Activated CD4-positive, alpha-beta memory T cell treated with anti-CD3 and anti-CD28 coated beads, Interleukin-2, amount 10 ng/mL, durations not matched to agents 7 days and 5 days (primary cell): Measurements from ENCODE around the gene MBP. TPM values are rescaled to one million over a fixed set of nuclear protein-coding genes. Genes with fewer than 3 reads are reported as not detected.
A peak's percentile ranks its signal among the peaks of the same experiment; 100 is the strongest.

ENCODE experiments used
- CTCF ChIA-PET: fragments of 350-600 bp; sonication (Branson Sonifier 250); formaldehyde crosslinking; loops from one replicate; lab custom pipeline; 2021; ENCODE audit warnings: antibody characterized with exemption, inconsistent platforms; lab: Charles Lee
- POLR2A ChIA-PET: fragments of 350-600 bp; sonication (Branson Sonifier 250); formaldehyde crosslinking; loops from one replicate; lab custom pipeline; 2021; ENCODE audit warnings: antibody characterized with exemption; lab: Charles Lee
- DNase-seq: peaks from one replicate; pipeline ENCODE4 v3.0.0-alpha.2; 2020
- H3K27ac Mint-ChIP-seq: one replicate; pipeline ENCODE4 v1.8.0; 2021; ENCODE audit warnings: mild to moderate bottlenecking, mixed read lengths
- H3K27me3 Mint-ChIP-seq: one replicate; pipeline ENCODE4 v1.8.0; 2021; ENCODE audit warnings: mixed read lengths
- H3K36me3 Mint-ChIP-seq: one replicate; pipeline ENCODE4 v1.8.0; 2021; ENCODE audit warnings: low read depth, mixed read lengths
- H3K4me1 Mint-ChIP-seq: one replicate; pipeline ENCODE4 v1.8.0; 2021; ENCODE audit warnings: mixed read lengths
- H3K4me3 Mint-ChIP-seq: one replicate; pipeline ENCODE4 v1.8.0; 2021; ENCODE audit warnings: mild to moderate bottlenecking, mixed read lengths
- H3K9me3 Mint-ChIP-seq: one replicate; pipeline ENCODE4 v1.8.0; 2021; ENCODE audit warnings: mixed read lengths
- total RNA-seq, 2 experiments: library from RNA; stranded (reverse); gene quantifications; one replicate each; pipeline ENCODE4 v1.2.3, GENCODE V29; 2021

Gene MBP
- total RNA-seq, 2 experiments from 2014 or later: 81.4 to 95.3 TPM

DNA sequence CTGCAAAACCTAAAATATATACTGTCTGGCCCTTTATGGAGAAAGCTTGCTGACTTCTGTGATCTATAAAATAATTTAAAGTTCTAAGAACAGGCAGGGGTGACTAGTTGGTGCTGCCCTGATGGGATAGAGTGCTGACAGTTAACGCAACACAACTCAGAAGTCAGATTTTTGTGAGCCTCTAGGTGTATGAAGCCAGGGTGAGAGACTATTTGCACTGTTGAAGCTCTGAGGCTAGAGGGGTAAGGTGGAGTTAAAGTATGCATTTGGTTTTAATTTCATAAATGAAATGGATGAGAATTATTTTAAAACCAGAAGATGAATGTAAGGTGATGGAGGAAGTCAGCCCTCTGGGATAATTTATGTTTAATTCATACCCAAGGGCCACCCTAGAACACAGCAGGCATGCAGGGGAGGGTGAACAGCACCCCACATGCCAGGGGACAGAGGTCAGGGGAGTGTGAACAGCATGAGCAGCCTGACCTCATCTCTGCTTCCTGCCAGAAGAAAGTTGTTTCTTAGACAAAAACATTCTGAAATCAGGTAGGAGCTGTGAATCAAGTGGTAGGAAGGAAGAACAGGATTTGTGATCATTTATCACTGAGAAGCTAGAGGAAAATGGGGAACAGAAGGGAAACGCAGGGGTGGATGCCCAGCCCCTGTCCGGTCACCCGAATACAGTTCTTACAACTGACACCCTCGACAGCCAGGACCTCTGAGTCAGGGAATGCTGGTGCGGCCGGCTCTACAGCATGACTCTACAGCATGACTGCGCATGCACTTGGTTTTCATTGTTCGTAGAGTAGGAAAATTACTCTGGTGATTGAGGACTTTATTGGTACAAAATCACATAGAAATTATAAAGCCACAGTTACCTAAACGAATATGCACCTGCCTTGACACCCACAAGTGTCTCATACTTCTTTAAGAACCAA, 93.1 kb downstream of the MBP start:
- POLR2A ChIA-PET: no interaction called here
- no peaks in the 10 kb centered on the region for H3K27me3 Mint-ChIP-seq
- H3K4me1 Mint-ChIP-seq: peaks cover 29% of the 10 kb centered on the region
- DNase-seq: no peak
- H3K9me3 Mint-ChIP-seq: no peaks in the 10 kb centered on the region
- H3K27ac Mint-ChIP-seq: peak overlapping the region; percentile 36
- H3K36me3 Mint-ChIP-seq: peaks cover 62% of the 10 kb centered on the region
- H3K4me3 Mint-ChIP-seq: no peak overlapping the region
- CTCF ChIA-PET: no interaction called here

DNA sequence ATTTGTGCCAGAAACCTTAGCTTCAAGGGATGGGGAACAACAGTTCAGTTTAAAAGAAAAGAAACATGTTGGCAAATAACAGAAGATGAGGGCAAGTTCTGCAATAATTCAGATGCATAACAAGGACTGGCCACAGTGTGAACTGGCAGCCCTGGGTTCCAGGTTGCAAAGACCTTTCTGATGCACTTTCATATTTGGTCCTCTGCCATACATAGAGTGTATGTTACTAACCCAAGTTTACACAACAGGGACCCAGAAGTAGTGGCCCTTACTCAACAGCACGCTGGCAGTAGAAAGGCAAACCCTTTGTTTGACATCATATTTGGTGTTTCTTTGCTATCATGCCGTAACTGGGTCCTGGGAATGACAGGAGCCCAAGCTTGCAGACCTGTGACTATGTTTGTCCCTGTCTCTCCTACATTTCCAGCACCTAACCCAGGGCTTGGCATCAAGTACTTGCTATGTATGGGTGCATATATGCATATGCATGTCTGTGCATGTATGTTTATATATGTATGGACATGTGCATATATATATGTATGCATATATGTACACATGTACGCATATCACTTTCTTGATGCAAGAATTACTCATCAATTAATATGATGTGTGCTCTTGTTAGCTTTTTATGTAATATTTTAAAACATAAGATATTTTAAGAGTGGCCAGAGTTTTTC, 94.3 kb downstream of the MBP start:
- DNase-seq: no peak
- CTCF ChIA-PET: no interaction called here
- H3K4me1 Mint-ChIP-seq: peaks cover 31% of the 10 kb centered on the region
- H3K9me3 Mint-ChIP-seq: no peaks in the 10 kb centered on the region
- POLR2A ChIA-PET: no interaction called here
- no peak overlapping the region for H3K4me3 Mint-ChIP-seq
- no peaks in the 10 kb centered on the region for H3K27me3 Mint-ChIP-seq
- H3K27ac Mint-ChIP-seq: no peak overlapping the region
- peaks cover 58% of the 10 kb centered on the region for H3K36me3 Mint-ChIP-seq

DNA sequence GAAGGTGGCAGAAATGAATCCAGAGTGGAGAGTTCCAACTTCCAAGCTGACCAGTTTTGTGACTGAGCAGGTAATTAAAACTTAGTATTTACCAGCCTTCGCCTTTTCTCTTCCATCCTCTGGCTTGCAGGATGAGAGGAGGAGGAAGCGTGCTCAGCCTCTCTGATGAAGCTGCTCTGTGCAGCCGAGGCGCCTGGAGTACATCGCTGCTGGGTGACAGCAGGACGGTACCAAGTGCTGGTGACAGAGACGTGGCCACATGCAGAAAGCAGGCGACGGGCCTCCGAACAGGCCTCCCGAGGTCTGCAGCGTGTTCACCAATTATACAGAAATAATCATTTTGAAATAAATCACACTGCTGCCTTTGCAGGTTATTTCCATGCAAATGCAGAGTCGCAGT, 95.0 kb downstream of the MBP start:
- ChIA-PET CTCF (no interaction called here), POLR2A (no interaction called here)
- no peaks in the 10 kb centered on the region for H3K27me3 Mint-ChIP-seq
- H3K9me3 Mint-ChIP-seq: no peaks in the 10 kb centered on the region
- no peak overlapping the region for H3K4me3 Mint-ChIP-seq
- peaks cover 32% of the 10 kb centered on the region for H3K4me1 Mint-ChIP-seq
- no peak for DNase-seq
- H3K27ac Mint-ChIP-seq: no peak overlapping the region
- peaks cover 52% of the 10 kb centered on the region for H3K36me3 Mint-ChIP-seq

DNA sequence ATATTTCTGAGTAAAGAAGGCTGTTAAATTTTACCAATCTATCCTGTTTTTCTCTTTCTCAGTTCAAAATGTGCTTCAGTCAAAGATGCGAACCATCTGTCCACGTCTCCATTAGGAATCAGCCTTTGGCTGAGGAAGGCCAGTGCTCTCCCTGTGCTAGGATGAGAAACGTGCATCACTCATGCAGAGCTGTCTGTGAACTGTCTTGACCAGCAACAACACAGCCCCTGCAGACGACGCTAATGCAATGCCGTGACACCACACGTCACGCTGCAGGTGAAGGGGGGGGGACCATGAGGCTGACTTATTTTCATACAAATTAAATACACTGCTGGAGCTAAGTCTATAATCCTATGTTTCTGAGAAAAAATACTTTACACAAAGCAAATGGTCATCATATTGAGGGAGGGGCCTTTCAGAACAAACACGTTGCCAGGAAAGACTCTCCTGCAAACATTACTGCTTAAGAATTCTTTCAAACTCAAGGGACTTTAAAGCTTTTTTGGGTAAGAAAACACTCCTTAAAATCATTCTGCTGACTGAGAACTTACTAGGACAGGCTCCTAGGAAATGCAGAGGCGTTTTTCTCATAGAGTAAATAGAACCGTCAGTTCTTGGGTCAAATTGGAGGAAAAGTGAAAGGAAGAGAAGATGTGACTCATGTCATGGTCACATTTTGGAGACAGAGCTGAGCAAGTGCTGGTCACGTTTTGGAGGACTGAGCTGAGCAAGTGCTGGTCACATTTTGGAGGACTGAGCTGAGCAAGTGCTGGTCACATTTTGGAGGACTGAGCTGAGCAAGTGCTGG, 97.0 kb downstream of the MBP start:
- CTCF ChIA-PET: interaction anchor here (1.0 kb wide), 1 partner anchor 19 kb away, joined by 3 read pairs; no protein-coding TSS in a partner anchor
- H3K9me3 Mint-ChIP-seq: no peaks in the 10 kb centered on the region
- H3K27me3 Mint-ChIP-seq: no peaks in the 10 kb centered on the region
- H3K4me3 Mint-ChIP-seq: no peak overlapping the region
- POLR2A ChIA-PET: no interaction called here
- H3K4me1 Mint-ChIP-seq: peaks cover 34% of the 10 kb centered on the region
- DNase-seq: no peak
- no peak overlapping the region for H3K27ac Mint-ChIP-seq
- peaks cover 56% of the 10 kb centered on the region for H3K36me3 Mint-ChIP-seq

DNA sequence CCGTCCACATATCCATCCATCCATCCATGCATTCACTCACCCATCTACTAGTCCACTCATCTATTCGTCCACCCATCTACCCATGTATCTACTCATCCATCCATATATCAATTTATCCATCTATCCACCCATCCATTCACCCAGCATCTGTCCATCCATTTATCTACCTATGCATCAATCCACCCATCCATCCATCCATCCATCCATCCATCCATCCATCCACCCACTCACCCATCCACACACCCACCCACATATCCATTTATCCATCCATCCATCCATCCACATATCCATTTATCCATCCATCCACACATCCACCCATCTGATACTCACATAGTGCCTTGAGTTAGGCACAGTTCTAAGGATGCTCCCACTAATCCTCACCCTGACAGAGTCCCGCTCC, 99.0 kb downstream of the MBP start:
- Mint-ChIP-seq H3K27ac (no peak overlapping the region), H3K36me3 (peaks cover 50% of the 10 kb centered on the region), H3K4me1 (peaks cover 20% of the 10 kb centered on the region), H3K27me3 (no peaks in the 10 kb centered on the region), H3K4me3 (no peak overlapping the region), H3K9me3 (no peaks in the 10 kb centered on the region)
- POLR2A ChIA-PET: no interaction called here
- no peak for DNase-seq
- CTCF ChIA-PET: no interaction called here

DNA sequence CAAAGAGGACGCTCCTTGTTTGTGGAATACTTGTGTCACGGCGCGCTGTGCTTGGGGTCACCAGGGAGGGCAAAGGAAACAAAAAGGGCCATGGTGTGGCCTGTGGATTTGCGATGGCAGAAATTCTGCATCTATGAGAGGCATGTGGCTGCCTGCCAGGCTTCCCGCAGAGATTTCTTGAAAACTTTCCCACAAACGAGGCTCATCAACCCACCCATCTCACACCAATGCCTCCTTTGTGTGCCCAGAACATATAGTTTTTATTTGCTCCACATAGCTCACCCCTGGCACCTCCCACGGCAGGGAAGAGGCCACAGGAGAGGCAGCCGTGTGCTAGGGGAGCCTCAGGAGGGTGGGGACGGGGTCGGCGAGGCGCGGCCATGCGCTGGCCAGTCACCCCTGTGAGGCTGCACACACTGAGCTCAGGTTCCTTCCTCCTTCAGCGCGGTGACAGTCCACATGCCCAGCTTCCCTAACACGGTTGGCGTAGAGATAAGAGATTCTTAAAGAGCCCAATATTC, 100.3 kb downstream of the MBP start:
- Mint-ChIP-seq H3K27ac (no peak overlapping the region), H3K36me3 (peaks cover 44% of the 10 kb centered on the region), H3K27me3 (no peaks in the 10 kb centered on the region), H3K4me3 (no peak overlapping the region), H3K9me3 (no peaks in the 10 kb centered on the region), H3K4me1 (peaks cover 17% of the 10 kb centered on the region)
- POLR2A ChIA-PET: interaction anchor here (0.8 kb wide), 1 partner anchor 22 kb away, joined by 4 read pairs; no protein-coding TSS in a partner anchor
- DNase-seq: no peak
- CTCF ChIA-PET: interaction anchor here (1.2 to 2.7 kb wide), 2 partner anchors 22 to 32 kb away, joined by 3 to 7 read pairs; no protein-coding TSS in a partner anchor

DNA sequence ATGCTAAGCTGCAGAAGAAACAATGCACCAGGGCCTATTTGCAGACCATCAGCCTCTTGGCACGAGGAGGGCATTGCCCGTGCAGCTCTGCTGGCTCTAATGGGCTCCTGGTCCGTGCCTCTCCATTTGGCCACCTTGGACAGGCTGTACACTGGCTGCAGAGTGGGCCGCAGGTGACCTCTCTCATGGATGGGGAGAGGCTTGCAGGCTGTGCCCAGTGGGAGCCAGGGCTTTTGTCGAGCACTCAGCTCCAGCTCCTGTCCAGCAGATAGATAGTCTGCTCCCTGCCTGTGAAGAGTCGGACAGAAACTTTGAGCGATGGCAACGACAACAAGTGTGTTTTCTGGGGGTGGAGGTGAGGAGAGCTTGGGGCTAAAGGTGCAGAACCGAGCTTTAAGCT, 100.9 kb downstream of the MBP start:
- ChIA-PET POLR2A (no interaction called here), CTCF (interaction anchor here (1.2 to 2.7 kb wide), 2 partner anchors 22 to 31 kb away, joined by 3 to 7 read pairs; no protein-coding TSS in a partner anchor)
- H3K36me3 Mint-ChIP-seq: peaks cover 47% of the 10 kb centered on the region
- peaks cover 17% of the 10 kb centered on the region for H3K4me1 Mint-ChIP-seq
- H3K9me3 Mint-ChIP-seq: no peaks in the 10 kb centered on the region
- no peaks in the 10 kb centered on the region for H3K27me3 Mint-ChIP-seq
- H3K27ac Mint-ChIP-seq: no peak overlapping the region
- DNase-seq: no peak
- H3K4me3 Mint-ChIP-seq: no peak overlapping the region

DNA sequence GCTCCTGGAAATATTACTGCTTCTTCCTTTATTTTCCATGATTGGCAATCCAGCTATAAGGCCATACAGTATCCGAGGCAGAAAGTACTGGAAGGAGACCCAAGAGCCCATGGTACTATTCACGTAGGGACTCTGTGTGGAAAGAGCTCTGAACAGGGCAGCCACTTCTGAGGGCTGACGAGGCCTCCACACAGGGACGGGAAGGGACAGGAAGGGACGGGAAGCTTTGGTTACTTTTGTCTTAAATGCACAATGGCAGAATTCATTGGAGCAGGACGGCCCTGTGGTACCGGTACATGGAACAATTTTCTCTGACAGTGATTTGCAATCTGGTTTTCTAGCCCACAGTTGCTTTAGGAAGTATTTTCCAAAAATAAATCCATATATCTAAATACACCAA, 102.4 kb downstream of the MBP start:
- CTCF ChIA-PET: interaction anchor here (0.5 to 1.2 kb wide), 2 partner anchors 30 to 47 kb away, joined by 3 read pairs; no protein-coding TSS in a partner anchor
- POLR2A ChIA-PET: no interaction called here
- no peak overlapping the region for H3K27ac Mint-ChIP-seq
- H3K27me3 Mint-ChIP-seq: no peaks in the 10 kb centered on the region
- H3K4me1 Mint-ChIP-seq: peaks cover 11% of the 10 kb centered on the region
- no peak for DNase-seq
- no peaks in the 10 kb centered on the region for H3K9me3 Mint-ChIP-seq
- H3K4me3 Mint-ChIP-seq: no peak overlapping the region
- H3K36me3 Mint-ChIP-seq: peaks cover 46% of the 10 kb centered on the region

DNA sequence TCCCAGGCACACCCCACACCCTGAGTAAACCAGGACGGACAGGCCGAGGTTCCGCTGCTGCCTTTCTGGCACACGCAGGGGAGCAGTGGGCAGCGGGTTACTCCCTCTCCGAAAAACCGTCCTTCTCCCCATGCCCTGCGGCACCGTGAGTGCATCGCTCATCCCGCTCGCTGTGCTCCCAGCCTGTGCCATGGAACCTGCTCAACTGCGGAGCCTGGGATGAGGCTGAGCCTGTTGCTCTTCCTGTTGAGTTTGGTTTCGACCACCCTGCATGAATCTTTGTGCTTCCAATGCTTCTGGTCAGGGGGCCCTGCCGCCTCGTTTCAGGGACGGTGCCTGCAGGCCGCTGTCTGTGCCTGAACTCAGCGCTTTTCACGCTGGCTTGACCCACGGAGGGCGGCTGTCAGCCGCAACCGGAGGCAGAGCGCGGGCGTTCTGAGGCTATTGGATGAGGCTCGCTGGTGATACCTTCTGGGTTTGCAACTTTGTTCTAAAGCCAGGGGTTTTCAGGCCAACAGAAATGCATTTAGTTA, 106.7 kb downstream of the MBP start:
- ChIA-PET POLR2A (no interaction called here), CTCF (no interaction called here)
- Mint-ChIP-seq H3K9me3 (no peaks in the 10 kb centered on the region), H3K27me3 (no peaks in the 10 kb centered on the region), H3K4me3 (no peak overlapping the region), H3K27ac (no peak overlapping the region), H3K4me1 (no peaks in the 10 kb centered on the region), H3K36me3 (peaks cover 30% of the 10 kb centered on the region)
- no peak for DNase-seq

DNA sequence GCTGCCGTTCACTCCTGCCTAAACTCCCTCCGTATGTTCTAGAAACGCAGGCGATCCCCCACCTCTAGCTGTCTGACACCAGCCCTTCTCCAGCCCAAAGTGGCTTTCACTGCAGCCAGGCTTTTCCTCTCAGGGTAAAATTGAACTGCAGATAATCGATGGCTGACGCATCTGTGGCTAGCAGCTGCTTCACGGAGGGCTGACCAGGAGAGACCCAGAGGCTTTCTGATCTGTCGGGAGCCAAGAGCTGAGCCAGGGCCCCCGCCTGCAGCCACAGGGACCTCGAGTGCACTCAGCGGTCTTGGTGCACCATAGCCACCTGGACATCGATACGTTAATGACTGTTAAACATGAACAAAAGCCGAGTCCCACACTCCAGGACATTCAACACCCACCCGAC, 107.5 kb downstream of the MBP start:
- H3K4me3 Mint-ChIP-seq: no peak overlapping the region
- H3K27me3 Mint-ChIP-seq: no peaks in the 10 kb centered on the region
- H3K4me1 Mint-ChIP-seq: no peaks in the 10 kb centered on the region
- H3K36me3 Mint-ChIP-seq: peaks cover 32% of the 10 kb centered on the region
- no peak overlapping the region for H3K27ac Mint-ChIP-seq
- CTCF ChIA-PET: no interaction called here
- H3K9me3 Mint-ChIP-seq: no peaks in the 10 kb centered on the region
- POLR2A ChIA-PET: no interaction called here
- no peak for DNase-seq

DNA sequence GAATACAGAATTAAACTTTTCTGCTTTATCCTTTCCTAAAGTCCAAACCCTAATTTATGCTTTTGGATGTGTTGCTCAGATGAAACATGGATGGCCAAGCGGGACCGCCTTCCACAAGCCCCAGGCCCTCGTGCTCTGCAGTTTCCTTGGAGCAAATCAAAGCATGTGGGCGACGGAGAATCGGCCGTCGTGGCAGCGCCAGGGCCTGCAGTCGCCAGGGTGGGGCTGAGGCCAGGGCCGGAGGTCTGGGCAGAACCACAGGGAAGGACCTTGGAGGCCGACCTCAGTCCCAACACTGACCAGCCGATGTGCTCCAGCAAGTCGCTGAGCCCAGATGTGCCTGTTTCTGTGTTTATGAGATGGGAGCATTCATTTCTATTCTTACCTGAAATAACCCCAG, 108.1 kb downstream of the MBP start:
- Mint-ChIP-seq H3K9me3 (no peaks in the 10 kb centered on the region), H3K4me3 (no peak overlapping the region), H3K36me3 (peaks cover 32% of the 10 kb centered on the region), H3K27me3 (no peaks in the 10 kb centered on the region), H3K4me1 (no peaks in the 10 kb centered on the region), H3K27ac (no peak overlapping the region)
- ChIA-PET CTCF (interaction anchor here (1.1 kb wide), 1 partner anchor 30 kb away, joined by 3 read pairs; no protein-coding TSS in a partner anchor), POLR2A (no interaction called here)
- no peak for DNase-seq

DNA sequence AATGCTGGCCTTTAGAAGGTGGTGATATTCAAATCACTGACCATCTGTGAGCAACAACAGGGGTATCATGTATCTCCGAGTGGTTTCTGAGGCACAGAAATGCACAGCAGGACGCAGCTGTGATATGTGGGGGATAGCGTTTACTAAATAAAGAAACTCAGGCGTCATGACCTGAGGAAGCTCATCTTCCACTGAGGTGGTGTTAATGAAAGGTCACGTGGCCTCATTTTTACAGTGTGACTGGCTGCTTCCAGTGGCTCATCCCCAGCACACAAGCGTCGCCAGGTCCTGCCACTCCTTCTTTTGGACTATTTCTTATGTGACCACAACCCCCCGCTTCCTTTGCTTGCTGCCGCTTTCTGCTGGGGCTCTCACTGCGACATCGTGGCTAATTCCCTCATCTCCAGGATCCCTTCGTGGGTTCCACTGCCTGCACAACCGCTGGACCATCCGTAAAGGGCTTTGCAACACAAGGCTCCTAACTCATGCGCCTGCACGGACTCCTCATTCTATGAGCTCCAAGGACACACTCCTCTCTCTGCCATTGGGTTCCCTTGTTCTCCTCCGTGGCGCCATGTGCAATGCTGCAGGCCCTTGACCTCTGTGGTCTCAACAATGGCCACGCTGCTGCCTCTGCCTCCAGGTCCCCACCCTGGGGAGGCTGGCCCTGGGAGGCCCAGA, 109.3 kb downstream of the MBP start:
- H3K27me3 Mint-ChIP-seq: no peaks in the 10 kb centered on the region
- DNase-seq: no peak
- H3K9me3 Mint-ChIP-seq: no peaks in the 10 kb centered on the region
- H3K36me3 Mint-ChIP-seq: peaks cover 44% of the 10 kb centered on the region
- H3K4me3 Mint-ChIP-seq: no peak overlapping the region
- ChIA-PET POLR2A (no interaction called here), CTCF (interaction anchor here (1.1 kb wide), 1 partner anchor 31 kb away, joined by 3 read pairs; no protein-coding TSS in a partner anchor)
- H3K27ac Mint-ChIP-seq: no peak overlapping the region
- H3K4me1 Mint-ChIP-seq: no peaks in the 10 kb centered on the region
